HepG2 (cell line): ENCODE data around the gene TTLL13. TPM values are rescaled to one million over a fixed set of nuclear protein-coding genes. Genes with fewer than 3 reads are reported as not detected.

Experiments
- ATAC-seq: fragments of 200-7000 bp; cut with Tn5 transposase; 3 replicates; pipeline ENCODE4 v1.9.1; 2020; ENCODE audit warnings: mild to moderate bottlenecking, moderate library complexity
- BruUV-seq: library from RNA; stranded (reverse); fragments of 400-500 nt; replicated peaks from 2 replicates; lab custom pipeline; 2021; lab: Mats Ljungman, UMichigan
- CTCF ChIA-PET: fragments of 300-600 bp; formaldehyde crosslinking; extraction: SDS; loops from one replicate; lab custom pipeline; 2021; ENCODE audit warnings: low total read pairs, inconsistent platforms, low intra/inter-chr PET ratio; lab: Yijun Ruan, JAX
- POLR2A ChIA-PET: fragments of 350-600 bp; sonication (Branson Sonifier 250); formaldehyde crosslinking; loops from one replicate; lab custom pipeline; 2020; ENCODE audit warnings: antibody characterized with exemption, inconsistent platforms; lab: Yijun Ruan, JAX
- DNase-seq: peaks from one replicate; pipeline ENCODE4 v3.0.0-alpha.2; 2015; ENCODE audit warnings: low spot score
- FAIRE-seq: peaks from 3 replicates; lab custom pipeline; 2011; peaks lifted over from hg19 to GRCh38; lab: Jason Lieb, UNC
- H2AFZ ChIP-seq: one replicate; pipeline ENCODE4 v1.6.1; 2011; ENCODE audit warnings: low read length, inconsistent platforms
- H3K27ac ChIP-seq: fragments of 300-600 bp; 3 replicates; pipeline ENCODE4 v1.8.0; 2011; ENCODE audit warnings: mixed run types, mild to moderate bottlenecking, mixed read lengths, low read length, inconsistent platforms; ENCODE audit not compliant: insufficient read depth; ENCODE audit errors: extremely low read length
- H3K27me3 ChIP-seq, 2 experiments: fragments of 200-600 bp in 1 of 2; 2 replicates in 1 of 2; 3 replicates in 1 of 2; pipeline versions ENCODE4 v1.6.0 to v1.8.0; 2011; ENCODE audit warnings: low read length in 2 of 2, mild to moderate bottlenecking in 2 of 2, moderate library complexity in 2 of 2, inconsistent platforms in 1 of 2; ENCODE audit not compliant: insufficient read depth in 2 of 2, control insufficient read depth in 1 of 2
- H3K36me3 ChIP-seq, 2 experiments: fragments of 200-600 bp in 1 of 2; replicated peaks in 1 of 2; 2 replicates in 1 of 2; 3 replicates in 1 of 2; pipeline versions ENCODE4 v1.5.1 to v1.8.0; 2011; ENCODE audit warnings: low read length in 2 of 2, inconsistent platforms in 1 of 2; ENCODE audit not compliant: insufficient read depth in 2 of 2, control insufficient read depth in 1 of 2
- H3K4me1 ChIP-seq: 2 replicates; pipeline ENCODE4 v1.5.1; 2012; ENCODE audit warnings: low read length, inconsistent platforms; ENCODE audit not compliant: insufficient read depth
- H3K4me2 ChIP-seq: 2 replicates; pipeline ENCODE4 v1.6.0; 2011; ENCODE audit warnings: low read depth, low read length, inconsistent platforms
- H3K4me3 ChIP-seq, 3 experiments: fragments of 200-600 bp in 1 of 3; sonication (generic), shearing (Covaris generic) in 1 of 3; replicated peaks in 1 of 3; 2 replicates each; pipeline ENCODE4 v1.5.1; 2011 to 2016; ENCODE audit warnings: low read length in 3 of 3, inconsistent platforms in 2 of 3, low read depth in 2 of 3, mild to moderate bottlenecking in 2 of 3, control low read depth in 1 of 3, mixed read lengths in 1 of 3; ENCODE audit not compliant: insufficient read depth in 1 of 3
- H3K79me2 ChIP-seq: one replicate; pipeline ENCODE4 v1.6.1; 2011; ENCODE audit warnings: low read length, inconsistent platforms; ENCODE audit not compliant: insufficient read depth
- H3K9ac ChIP-seq: 2 replicates; pipeline ENCODE4 v1.6.0; 2011; ENCODE audit warnings: mild to moderate bottlenecking, low read depth, low read length, inconsistent platforms; ENCODE audit not compliant: insufficient read depth
- H3K9me3 ChIP-seq: 2 replicates; pipeline ENCODE4 v1.5.1; 2012; ENCODE audit warnings: mild to moderate bottlenecking, low read length
- H4K20me1 ChIP-seq: 2 replicates; pipeline ENCODE4 v1.6.0; 2011; ENCODE audit warnings: inconsistent platforms, mild to moderate bottlenecking, low read length, moderate library complexity; ENCODE audit not compliant: insufficient read depth
- ARNT2 ChIP-seq: sonication (generic); formaldehyde crosslinking; IDR thresholded peaks from 2 replicates; pipeline ENCODE4 v1.8.0; 2022; ENCODE audit warnings: mild to moderate bottlenecking, low read depth, missing genetic modification reagents, moderate library complexity
- FOXC1 ChIP-seq: sonication (generic); formaldehyde crosslinking; IDR thresholded peaks from 2 replicates; pipeline ENCODE4 v1.8.0; 2022; ENCODE audit warnings: mild to moderate bottlenecking, missing genetic modification reagents, borderline replicate concordance
- HDAC6 ChIP-seq: fragments of 200-600 bp; sonication (generic); IDR thresholded peaks from 2 replicates; pipeline ENCODE4 v1.7.0; 2017; ENCODE audit warnings: mild to moderate bottlenecking, antibody characterized with exemption, low read length, low read depth
- HNRNPK ChIP-seq: fragments of 200-400 bp; formaldehyde crosslinking; IDR thresholded peaks from 2 replicates; pipeline ENCODE4 v1.6.1; 2018; ENCODE audit warnings: low read length, low read depth, moderate library complexity, mild to moderate bottlenecking; ENCODE audit not compliant: poor library complexity, severe bottlenecking
- ISX ChIP-seq: sonication (generic); formaldehyde crosslinking; conservative IDR thresholded peaks from 2 replicates; pipeline ENCODE4 v1.5.0; 2020; ENCODE audit warnings: missing genetic modification reagents
- MTA1 ChIP-seq: sonication (generic); formaldehyde crosslinking; IDR thresholded peaks from 2 replicates; pipeline ENCODE4 v1.4.0; 2020; ENCODE audit warnings: missing genetic modification reagents, mild to moderate bottlenecking, borderline replicate concordance
- MYC ChIP-seq: sonication (generic); formaldehyde crosslinking; IDR thresholded peaks from 2 replicates; pipeline ENCODE4 v1.9.0; 2021; ENCODE audit warnings: missing genetic modification reagents, borderline replicate concordance
- SALL1 ChIP-seq: sonication (generic); formaldehyde crosslinking; IDR thresholded peaks from 2 replicates; pipeline ENCODE4 v1.8.0; 2022; ENCODE audit warnings: mild to moderate bottlenecking, missing genetic modification reagents
- SIX1 ChIP-seq: sonication (generic); formaldehyde crosslinking; IDR thresholded peaks from 2 replicates; pipeline ENCODE4 v1.4.0; 2020; ENCODE audit warnings: missing genetic modification reagents, borderline replicate concordance
- ZNF343 ChIP-seq: sonication (generic); formaldehyde crosslinking; IDR thresholded peaks from 2 replicates; pipeline ENCODE4 v1.4.0; 2020; ENCODE audit warnings: mild to moderate bottlenecking, missing genetic modification reagents
- ZNF768 ChIP-seq: sonication (generic); formaldehyde crosslinking; IDR thresholded peaks from 2 replicates; pipeline ENCODE4 v1.4.0; 2020; ENCODE audit warnings: missing genetic modification reagents
- WGBS: methylation state at CpG from one replicate; pipeline ENCODE4 v1.1.6; 2017; ENCODE audit warnings: low lambda C conversion rate; 5-methylcytosine and 5-hydroxymethylcytosine counted together
- in situ Hi-C: cut with HindIII; loops from 2 replicates; pipeline ENCODE4 v1.10.0; 2017; ENCODE audit warnings: low pct_unique_long_range_greater_than_20kb; ENCODE audit not compliant: extremely low pct_ligation_motif_present
- intact Hi-C: fragments of 100-400 bp; cut with micrococcal nuclease; formaldehyde crosslinking; loops from one replicate; pipeline ENCODE4 v1.10.0; 2022; ENCODE audit not compliant: unreplicated experiment
- polyA plus RNA-seq, 8 experiments: library from polyadenylated mRNA; depleted of rRNA in 3 of 8; stranded (reverse) in 7 of 8; unstranded in 1 of 8; fragments of >200 nt; fragmentation: Illumina TruSeq in 4 of 8; extraction: Trizol in 4 of 8; gene quantifications; 2 replicates each; pipeline versions ENCODE4 v1.2.1 to v1.2.3, GENCODE V29; 2011 to 2016; ENCODE audit warnings: low read depth in 4 of 8, missing spikeins in 1 of 8, mixed read lengths in 1 of 8; ENCODE audit not compliant: insufficient read depth in 1 of 8
- total RNA-seq, 5 experiments: library from RNA; depleted of rRNA; stranded (reverse); fragments of >200 nt; fragmentation: Illumina TruSeq; extraction: Trizol; gene quantifications; 2 replicates each; pipeline ENCODE4 v1.2.3, GENCODE V29; 2016; ENCODE audit warnings: low read depth in 1 of 5
- TF ChIP-seq, protein P1 (sequence below): sonication (generic); formaldehyde crosslinking; IDR thresholded peaks from 2 replicates; pipeline ENCODE4 v1.5.0; 2020; ENCODE audit warnings: mild to moderate bottlenecking, missing genetic modification reagents
- TF ChIP-seq, protein P2 (sequence below): sonication (generic); formaldehyde crosslinking; IDR thresholded peaks from 2 replicates; pipeline ENCODE4 v1.9.0; 2022; ENCODE audit warnings: missing genetic modification reagents, mild to moderate bottlenecking, borderline replicate concordance
- TF ChIP-seq, protein P3 (sequence below): sonication (generic); formaldehyde crosslinking; IDR thresholded peaks from 2 replicates; pipeline ENCODE4 v1.4.0; 2020; ENCODE audit warnings: mild to moderate bottlenecking, missing genetic modification reagents

The TTLL13 gene
- total and polyA plus RNA-seq, 2 of the 13 experiments (the other 11 are each of a cell fraction or from before 2014, with no cell fraction given), result 0.07 to 0.29 TPM

DNA sequence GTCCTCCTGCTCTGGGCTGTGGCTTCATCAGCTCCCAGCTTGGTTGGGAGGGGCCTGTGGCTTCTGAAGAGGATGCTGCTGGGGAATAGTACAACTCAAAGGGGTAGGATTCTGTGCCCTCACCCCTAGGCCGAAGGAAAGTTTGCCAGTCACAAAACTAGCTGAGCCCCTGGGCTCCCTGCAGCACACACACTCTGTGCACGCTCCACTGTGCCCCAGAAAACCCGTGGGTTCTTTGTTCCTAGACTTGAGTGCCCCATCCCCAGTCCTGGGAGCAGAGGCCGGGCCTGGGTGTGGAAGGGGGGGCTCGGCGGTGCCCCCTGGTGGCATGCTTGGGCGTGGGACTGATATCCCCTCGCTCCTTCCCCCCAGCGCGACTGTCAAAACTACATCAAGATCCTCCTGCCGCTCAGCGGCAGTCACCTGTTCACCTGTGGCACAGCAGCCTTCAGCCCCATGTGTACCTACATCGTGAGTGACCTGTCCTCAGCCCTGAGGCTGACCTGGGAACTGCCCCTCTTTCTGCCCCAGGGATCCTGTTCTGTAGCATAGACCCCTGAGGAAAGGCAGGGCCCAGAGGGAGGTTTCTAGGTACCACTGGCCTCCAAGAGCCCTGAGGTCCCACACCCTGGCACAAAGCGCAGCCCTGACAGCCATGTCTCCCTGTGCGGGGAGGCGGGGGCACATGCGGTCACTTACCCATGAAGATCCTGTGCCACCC is 29.8 kb upstream of the TTLL13 start:
- no peak for FAIRE-seq
- no peak for TF ChIP-seq HDAC6
- TF ChIP-seq HNRNPK, result no peak
- TF ChIP-seq, protein P1, sequence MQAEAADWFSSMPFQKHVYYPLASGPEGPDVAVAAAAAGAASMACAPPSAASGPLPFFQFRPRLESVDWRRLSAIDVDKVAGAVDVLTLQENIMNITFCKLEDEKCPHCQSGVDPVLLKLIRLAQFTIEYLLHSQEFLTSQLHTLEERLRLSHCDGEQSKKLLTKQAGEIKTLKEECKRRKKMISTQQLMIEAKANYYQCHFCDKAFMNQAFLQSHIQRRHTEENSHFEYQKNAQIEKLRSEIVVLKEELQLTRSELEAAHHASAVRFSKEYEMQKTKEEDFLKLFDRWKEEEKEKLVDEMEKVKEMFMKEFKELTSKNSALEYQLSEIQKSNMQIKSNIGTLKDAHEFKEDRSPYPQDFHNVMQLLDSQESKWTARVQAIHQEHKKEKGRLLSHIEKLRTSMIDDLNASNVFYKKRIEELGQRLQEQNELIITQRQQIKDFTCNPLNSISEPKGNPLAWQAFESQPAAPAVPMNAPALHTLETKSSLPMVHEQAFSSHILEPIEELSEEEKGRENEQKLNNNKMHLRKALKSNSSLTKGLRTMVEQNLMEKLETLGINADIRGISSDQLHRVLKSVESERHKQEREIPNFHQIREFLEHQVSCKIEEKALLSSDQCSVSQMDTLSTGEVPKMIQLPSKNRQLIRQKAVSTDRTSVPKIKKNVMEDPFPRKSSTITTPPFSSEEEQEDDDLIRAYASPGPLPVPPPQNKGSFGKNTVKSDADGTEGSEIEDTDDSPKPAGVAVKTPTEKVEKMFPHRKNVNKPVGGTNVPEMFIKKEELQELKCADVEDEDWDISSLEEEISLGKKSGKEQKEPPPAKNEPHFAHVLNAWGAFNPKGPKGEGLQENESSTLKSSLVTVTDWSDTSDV, result no peak
- no peak for TF ChIP-seq ISX (CRISPR knock-in tag)
- TF ChIP-seq, protein P2, sequence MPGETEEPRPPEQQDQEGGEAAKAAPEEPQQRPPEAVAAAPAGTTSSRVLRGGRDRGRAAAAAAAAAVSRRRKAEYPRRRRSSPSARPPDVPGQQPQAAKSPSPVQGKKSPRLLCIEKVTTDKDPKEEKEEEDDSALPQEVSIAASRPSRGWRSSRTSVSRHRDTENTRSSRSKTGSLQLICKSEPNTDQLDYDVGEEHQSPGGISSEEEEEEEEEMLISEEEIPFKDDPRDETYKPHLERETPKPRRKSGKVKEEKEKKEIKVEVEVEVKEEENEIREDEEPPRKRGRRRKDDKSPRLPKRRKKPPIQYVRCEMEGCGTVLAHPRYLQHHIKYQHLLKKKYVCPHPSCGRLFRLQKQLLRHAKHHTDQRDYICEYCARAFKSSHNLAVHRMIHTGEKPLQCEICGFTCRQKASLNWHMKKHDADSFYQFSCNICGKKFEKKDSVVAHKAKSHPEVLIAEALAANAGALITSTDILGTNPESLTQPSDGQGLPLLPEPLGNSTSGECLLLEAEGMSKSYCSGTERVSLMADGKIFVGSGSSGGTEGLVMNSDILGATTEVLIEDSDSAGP (CRISPR knock-in tag), result peak; percentile 16; the same call in 1 of the 2 replicates
- TF ChIP-seq ZNF768 (CRISPR knock-in tag), result peak; percentile 32; the same call in 1 of the 2 replicates
- TF ChIP-seq MTA1 (CRISPR knock-in tag), result no peak
- no peak for TF ChIP-seq ARNT2 (CRISPR knock-in tag)
- peak; percentile 31; the same call in 1 of the 2 replicates for TF ChIP-seq MYC
- peak; percentile 26; the same call in 1 of the 2 replicates for TF ChIP-seq SALL1
- TF ChIP-seq, protein P3, sequence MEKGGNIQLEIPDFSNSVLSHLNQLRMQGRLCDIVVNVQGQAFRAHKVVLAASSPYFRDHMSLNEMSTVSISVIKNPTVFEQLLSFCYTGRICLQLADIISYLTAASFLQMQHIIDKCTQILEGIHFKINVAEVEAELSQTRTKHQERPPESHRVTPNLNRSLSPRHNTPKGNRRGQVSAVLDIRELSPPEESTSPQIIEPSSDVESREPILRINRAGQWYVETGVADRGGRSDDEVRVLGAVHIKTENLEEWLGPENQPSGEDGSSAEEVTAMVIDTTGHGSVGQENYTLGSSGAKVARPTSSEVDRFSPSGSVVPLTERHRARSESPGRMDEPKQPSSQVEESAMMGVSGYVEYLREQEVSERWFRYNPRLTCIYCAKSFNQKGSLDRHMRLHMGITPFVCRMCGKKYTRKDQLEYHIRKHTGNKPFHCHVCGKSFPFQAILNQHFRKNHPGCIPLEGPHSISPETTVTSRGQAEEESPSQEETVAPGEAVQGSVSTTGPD (CRISPR knock-in tag), result no peak
- TF ChIP-seq FOXC1 (CRISPR knock-in tag), result no peak
- no peak for TF ChIP-seq SIX1
- no peak for TF ChIP-seq ZNF343 (CRISPR knock-in tag)

More for the DNA sequence above, 29.8 kb upstream of the TTLL13 start:
- H3K4me2 ChIP-seq, result no peak overlapping the region
- no peak overlapping the region for H3K9ac ChIP-seq
- CTCF ChIA-PET, result interaction anchor here (0.8 to 4.1 kb wide), 4 partner anchors 14 to 77 kb away, joined by 3 to 41 read pairs (median 4); partner anchors contain the start of gene CIB1
- no peaks in the 10 kb centered on the region for H4K20me1 ChIP-seq
- H3K27me3 ChIP-seq, result no peaks in the 10 kb centered on the region
- ATAC-seq (peak; percentile 84), DNase-seq (no peak)
- no peak overlapping the region for H2AFZ ChIP-seq
- H3K36me3 ChIP-seq, result peaks cover 7 to 20% of the 10 kb centered on the region in 2 experiments
- POLR2A ChIA-PET, result no interaction called here
- intact Hi-C loops (loop anchor here (1.0 to 2.0 kb wide), 2 partner anchors 19 to 76 kb away; partner anchors contain the start of gene SEMA4B), in situ Hi-C loops (no loop called here)
- no peak overlapping the region for H3K27ac ChIP-seq
- 81% methylated on average over 9 of the region's 17 CpGs for WGBS
- H3K79me2 ChIP-seq, result no peaks in the 10 kb centered on the region
- BruUV-seq, result no TSS peak
- H3K4me1 ChIP-seq, result no peaks in the 10 kb centered on the region
- H3K4me3 ChIP-seq, result no peak overlapping the region
- H3K9me3 ChIP-seq, result no peaks in the 10 kb centered on the region
